ENCODE measurements around the gene ZNF442. TPM values are rescaled to one million over a fixed set of nuclear protein-coding genes. Genes with fewer than 3 reads are reported as not detected.
"Not testable (repeated sequence)": the region's sequence is repeated elsewhere in the genome, so short reads cannot be mapped to it uniquely, and the experiment has no call there.

The ZNF442 gene
- total and polyA plus RNA-seq, 2 experiments from 2014 or later: 0.71 to 3.6 TPM

GRCh38 chr19:12380444-12380737 is 14.9 kb upstream of the ZNF442 start:
- H3K79me2 ChIP-seq (ENCODE audit: insufficient read depth): no peaks in the 10 kb centered on the region
- H3K9me3 ChIP-seq (ENCODE audit: low read depth): peaks cover 3% of the 10 kb centered on the region
- no peaks in the 10 kb centered on the region for H3F3A ChIP-seq (ENCODE audit: insufficient read depth)
- no peak for DNase-seq
- 62 to 64% methylated on average over 2 of the region's 2 CpGs for WGBS, 2 experiments (ENCODE audit: low coverage in 1 of 2, low lambda C conversion rate in 2 of 2, missing lambda C conversion rate in 2 of 2)
- TF ChIP-seq EZH2phosphoT487 (IDR thresholded peaks at IDR 0.05; ENCODE audit: insufficient read depth, low read depth) (no peak), EZH2 (IDR thresholded peaks at IDR 0.05; ENCODE audit: insufficient read depth, poor library complexity, severe bottlenecking) (no peak)
- in situ Hi-C loops (cut with MboI): no loop called here
- H3K4me1 ChIP-seq (ENCODE audit: insufficient read depth): no peaks in the 10 kb centered on the region
- no peaks in the 10 kb centered on the region for H3K9me2 ChIP-seq (ENCODE audit: insufficient read depth)
- no peak overlapping the region for H2AFZ ChIP-seq
- no peaks in the 10 kb centered on the region for H4K20me1 ChIP-seq (ENCODE audit: insufficient read depth)
- H3K4me2 ChIP-seq (ENCODE audit: unreplicated experiment): no peak overlapping the region
- H3K9ac ChIP-seq: no peak overlapping the region
- no peak overlapping the region for H3K27ac ChIP-seq
- peaks cover 8% of the 10 kb centered on the region; the same call in 1 of the 2 replicates for H3K36me3 ChIP-seq (ENCODE audit: low read depth)
- no peak overlapping the region for H3K4me3 ChIP-seq
- no peaks in the 10 kb centered on the region for H3K27me3 ChIP-seq (replicated peaks; ENCODE audit: insufficient read depth)

GRCh38 chr19:12379732-12380443 is 14.4 kb upstream of the ZNF442 start:
- H3K9me3 ChIP-seq (ENCODE audit: low read depth): peaks cover 3% of the 10 kb centered on the region
- H3F3A ChIP-seq (ENCODE audit: insufficient read depth): no peaks in the 10 kb centered on the region
- no peak overlapping the region for H3K4me2 ChIP-seq (ENCODE audit: unreplicated experiment)
- no peaks in the 10 kb centered on the region for H3K27me3 ChIP-seq (replicated peaks; ENCODE audit: insufficient read depth)
- DNase-seq: no peak
- H3K4me3 ChIP-seq: no peak overlapping the region
- TF ChIP-seq EZH2phosphoT487 (IDR thresholded peaks at IDR 0.05; ENCODE audit: insufficient read depth, low read depth) (no peak), EZH2 (IDR thresholded peaks at IDR 0.05; ENCODE audit: insufficient read depth, poor library complexity, severe bottlenecking) (no peak)
- WGBS, 2 experiments (ENCODE audit: low coverage in 1 of 2, low lambda C conversion rate in 2 of 2, missing lambda C conversion rate in 2 of 2): 78 to 79% methylated on average over 5 of the region's 5 CpGs
- no peak overlapping the region for H2AFZ ChIP-seq
- H3K9ac ChIP-seq: no peak overlapping the region
- peaks cover 8% of the 10 kb centered on the region; the same call in 1 of the 2 replicates for H3K36me3 ChIP-seq (ENCODE audit: low read depth)
- no peaks in the 10 kb centered on the region for H4K20me1 ChIP-seq (ENCODE audit: insufficient read depth)
- H3K9me2 ChIP-seq (ENCODE audit: insufficient read depth): no peaks in the 10 kb centered on the region
- in situ Hi-C loops (cut with MboI): no loop called here
- H3K79me2 ChIP-seq (ENCODE audit: insufficient read depth): no peaks in the 10 kb centered on the region
- no peak overlapping the region for H3K27ac ChIP-seq
- no peaks in the 10 kb centered on the region for H3K4me1 ChIP-seq (ENCODE audit: insufficient read depth)

- Histone ChIP-seq H3K36me3 (ENCODE audit: low read depth) (no peaks in the 10 kb centered on the region), H3K27me3 (replicated peaks; ENCODE audit: insufficient read depth) (no peaks in the 10 kb centered on the region), H4K20me1 (ENCODE audit: insufficient read depth) (no peaks in the 10 kb centered on the region), H3K79me2 (ENCODE audit: insufficient read depth) (no peaks in the 10 kb centered on the region), H3F3A (ENCODE audit: insufficient read depth) (no peaks in the 10 kb centered on the region), H3K4me1 (ENCODE audit: insufficient read depth) (no peaks in the 10 kb centered on the region), H2AFZ (no peak overlapping the region), H3K27ac (no peak overlapping the region), H3K9me2 (ENCODE audit: insufficient read depth) (no peaks in the 10 kb centered on the region), H3K4me3 (no peak overlapping the region), H3K4me2 (ENCODE audit: unreplicated experiment) (no peak overlapping the region), H3K9me3 (ENCODE audit: low read depth) (peaks cover 3% of the 10 kb centered on the region), H3K9ac (no peak overlapping the region)
- TF ChIP-seq EZH2phosphoT487 (IDR thresholded peaks at IDR 0.05; ENCODE audit: insufficient read depth, low read depth): no peak
- no peak for TF ChIP-seq EZH2 (IDR thresholded peaks at IDR 0.05; ENCODE audit: insufficient read depth, poor library complexity, severe bottlenecking)
- in situ Hi-C loops (cut with MboI): no loop called here
- WGBS, 2 experiments (ENCODE audit: low coverage in 1 of 2, low lambda C conversion rate in 2 of 2, missing lambda C conversion rate in 2 of 2): 36 to 47% methylated on average over 1 of the region's 1 CpG
- DNase-seq: no peak
Observed at GRCh38 chr19:12374026-12374425, 8.5 kb upstream of the ZNF442 start.

GRCh38 chr19:12364391-12365235 is 870 bp downstream of the ZNF442 start:
- H3K4me1 ChIP-seq (ENCODE audit: insufficient read depth): peaks cover 6% of the 10 kb centered on the region; the same call in 1 of the 2 replicates
- peak overlapping the region; percentile 96 for H3K4me3 ChIP-seq
- in situ Hi-C loops (cut with MboI): no loop called here
- TF ChIP-seq EZH2phosphoT487 (IDR thresholded peaks at IDR 0.05; ENCODE audit: insufficient read depth, low read depth) (no peak), EZH2 (IDR thresholded peaks at IDR 0.05; ENCODE audit: insufficient read depth, poor library complexity, severe bottlenecking) (no peak)
- H3F3A ChIP-seq (ENCODE audit: insufficient read depth): peaks cover 9% of the 10 kb centered on the region
- H3K9me2 ChIP-seq (ENCODE audit: insufficient read depth): no peaks in the 10 kb centered on the region
- peak overlapping the region; percentile 97 for H2AFZ ChIP-seq
- peak; percentile 71 for DNase-seq
- H3K9ac ChIP-seq: peak overlapping the region; percentile 95
- no peaks in the 10 kb centered on the region for H3K27me3 ChIP-seq (replicated peaks; ENCODE audit: insufficient read depth)
- no peaks in the 10 kb centered on the region for H4K20me1 ChIP-seq (ENCODE audit: insufficient read depth)
- peaks cover 6% of the 10 kb centered on the region for H3K79me2 ChIP-seq (ENCODE audit: insufficient read depth)
- H3K36me3 ChIP-seq (ENCODE audit: low read depth): no peaks in the 10 kb centered on the region
- peak overlapping the region; percentile 92 for H3K4me2 ChIP-seq (ENCODE audit: unreplicated experiment)
- no peaks in the 10 kb centered on the region for H3K9me3 ChIP-seq (ENCODE audit: low read depth)
- H3K27ac ChIP-seq: peak overlapping the region; percentile 85
- WGBS, 2 experiments (ENCODE audit: low coverage in 1 of 2, low lambda C conversion rate in 2 of 2, missing lambda C conversion rate in 2 of 2): 4 to 6% methylated on average over 24 to 28 of the region's 28 CpGs

DNA sequence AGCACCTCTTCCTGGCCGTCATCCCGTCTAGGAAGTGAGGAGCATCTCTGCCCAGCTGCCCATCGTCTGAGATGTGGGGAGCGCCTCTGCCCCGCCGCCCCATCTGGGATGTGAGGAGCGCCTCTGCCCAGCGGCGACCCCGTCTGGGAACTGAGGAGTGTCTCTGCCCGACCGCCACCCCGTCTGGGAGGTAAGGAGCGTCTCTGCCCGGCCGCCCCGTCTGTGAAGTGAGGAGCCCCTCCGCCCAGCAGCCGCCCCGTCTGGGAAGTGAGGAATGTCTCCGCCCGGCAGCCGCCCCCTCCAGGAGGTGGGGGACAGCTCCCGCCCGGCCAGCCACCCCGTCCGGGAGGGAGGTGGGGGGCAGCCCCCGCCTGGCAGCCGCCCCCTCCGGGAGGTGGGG is 3.2 kb downstream of the ZNF442 start:
- H3K79me2 ChIP-seq (ENCODE audit: insufficient read depth); H3F3A ChIP-seq (ENCODE audit: insufficient read depth); in situ Hi-C loops (cut with MboI); H3K9ac ChIP-seq; H3K27ac ChIP-seq; H4K20me1 ChIP-seq (ENCODE audit: insufficient read depth); H3K36me3 ChIP-seq (ENCODE audit: low read depth); H3K4me2 ChIP-seq (ENCODE audit: unreplicated experiment); H2AFZ ChIP-seq; DNase-seq; H3K4me1 ChIP-seq (ENCODE audit: insufficient read depth); H3K9me3 ChIP-seq (ENCODE audit: low read depth); H3K4me3 ChIP-seq; H3K27me3 ChIP-seq (replicated peaks; ENCODE audit: insufficient read depth); H3K9me2 ChIP-seq (ENCODE audit: insufficient read depth): not testable (repeated sequence)
- 96 to 100% methylated on average over 3 to 30 of the region's 30 CpGs for WGBS, 2 experiments (ENCODE audit: low coverage in 1 of 2, low lambda C conversion rate in 2 of 2, missing lambda C conversion rate in 2 of 2)
